Renal cortex interstitium (tissue), 11 donors: ENCODE data around the gene TERF2IP. TPM values are rescaled to one million over a fixed set of nuclear protein-coding genes. Genes with fewer than 3 reads are reported as not detected.

Experiments used
- DNase-seq, 11 donors: peaks; one replicate each; pipeline ENCODE4 v3.0.0-alpha.2; 2013; ENCODE audit warnings: low read depth in 9 of 11, low spot score in 4 of 11; ENCODE audit errors: extremely low read depth in 1 of 11
- polyA plus RNA-seq, 3 donors: library from polyadenylated mRNA; unstranded; fragments of 120-200 nt; gene quantifications; one replicate each; pipeline ENCODE4 v1.2.1, GENCODE V29; 2013; ENCODE audit not compliant: insufficient read length in 3 of 3

The TERF2IP gene
- polyA plus RNA-seq, 3 donors = 78.8 to 87.5 (median 84.1) TPM

GRCh38 chr16:75695708-75696107 is 48.1 kb downstream of the TERF2IP start:
- DNase-seq = no peak

- DNase-seq = no peak
Observed at GRCh38 chr16:75697571-75697970, 50.0 kb downstream of the TERF2IP start.

- no peak for DNase-seq
Observed at GRCh38 chr16:75701361-75701760, 53.8 kb downstream of the TERF2IP start, which contains the start of gene DUXB. TSS of gene DUXB (minus strand) at chr16:75701461. CDS start at chr16:75701418, 43 bp downstream.

- no peak for DNase-seq
Observed at GRCh38 chr16:75702242-75702641, 54.7 kb downstream of the TERF2IP start.

- no peak for DNase-seq
Observed at GRCh38 chr16:75703306-75703705, 55.7 kb downstream of the TERF2IP start.

Other genes starting within 250 kb of the TERF2IP start
- gene CFDP1, start 214.3 kb upstream of the TERF2IP start, polyA plus RNA-seq = 100 to 1,000 TPM; 156 to 197 (median 173) TPM
- 10 to 100 TPM; 34.9 to 45.0 (median 41.9) TPM for gene TMEM170A, start 183.1 kb upstream of the TERF2IP start, polyA plus RNA-seq
- 1 to 10 TPM in 1 of 3 donors, under 1 TPM in 2; 0.65 to 1.1 (median 0.81) TPM for gene CHST6, start 152.3 kb upstream of the TERF2IP start, polyA plus RNA-seq
- under 1 TPM; 0.42 to 0.94 (median 0.70) TPM for gene CHST5, start 111.7 kb upstream of the TERF2IP start, polyA plus RNA-seq
- 10 to 100 TPM; 18.3 to 24.9 (median 19.2) TPM for gene TMEM231, start 91.5 kb upstream of the TERF2IP start, polyA plus RNA-seq
- 100 to 1,000 TPM; 171 to 185 (median 175) TPM for gene GABARAPL2, start 81.4 kb upstream of the TERF2IP start, polyA plus RNA-seq
- gene ADAT1, start 24.5 kb upstream of the TERF2IP start, polyA plus RNA-seq = 10 to 100 TPM; 44.4 to 54.9 (median 49.3) TPM
- gene KARS1, start 108 bp upstream of the TERF2IP start, polyA plus RNA-seq = 100 to 1,000 TPM; 126 to 150 (median 137) TPM
- under 1 TPM in 2 of 3 donors, not detected in 1; 0.11 to 0.16 TPM for gene CPHXL2, start 29.2 kb downstream of the TERF2IP start, polyA plus RNA-seq
- under 1 TPM in 2 of 3 donors, not detected in 1; 0.17 to 0.18 TPM for gene DUXB, start 53.7 kb downstream of the TERF2IP start, polyA plus RNA-seq
- gene CPHXL, start 78.7 kb downstream of the TERF2IP start, polyA plus RNA-seq = not detected